ENCODE measurements around the gene CTLA4. TPM values are rescaled to one million over a fixed set of nuclear protein-coding genes. Genes with fewer than 3 reads are reported as not detected.

Gene CTLA4
- total RNA-seq, 4 donors from 2014 or later: 2.5 TPM; not detected in 3

GRCh38 chr2:203889944-203890343 lies 22.4 kb downstream of the CTLA4 start:
- Histone ChIP-seq H3K36me3 (no peaks in the 10 kb centered on the region), H3K4me1 (peaks cover 0 to 4% (median 0%) of the 10 kb centered on the region in 4 donors), H3K27me3 (no peaks in the 10 kb centered on the region), H3K9me3 (no peaks in the 10 kb centered on the region), H3K27ac (no peak overlapping the region), H3K4me3 (no peak overlapping the region)
- no peak for TF ChIP-seq EP300 (IDR thresholded peaks at IDR 0.05; ENCODE audit: low read depth)
- no peak for TF ChIP-seq POLR2A (IDR thresholded peaks at IDR 0.05)
- no peak for TF ChIP-seq POLR2AphosphoS5 (IDR thresholded peaks at IDR 0.05)
- TF ChIP-seq CTCF (IDR thresholded peaks at IDR 0.05): no peak
- no peak for DNase-seq
- in situ Hi-C loops (cut with MboI; ENCODE audit: low pct_ligation_motif_present in 1 of 4, low pct_unique_long_range_greater_than_20kb in 1 of 4, low sequenced_read_pairs in 3 of 4): no loop called here
- 76 to 86% methylated on average over 1 of the region's 1 CpG for WGBS, 2 donors (ENCODE audit: low coverage in 1 of 2)
- intact Hi-C loops (cut with DNase I; ENCODE audit: low total_unique reads): no loop called here

- H3K36me3 ChIP-seq: no peaks in the 10 kb centered on the region
- H3K27ac ChIP-seq: no peak overlapping the region
- TF ChIP-seq EP300 (IDR thresholded peaks at IDR 0.05; ENCODE audit: low read depth) (no peak), CTCF (IDR thresholded peaks at IDR 0.05) (no peak), POLR2A (IDR thresholded peaks at IDR 0.05) (no peak)
- peaks cover 0 to 4% (median 0%) of the 10 kb centered on the region in 4 donors for H3K4me1 ChIP-seq
- no peak for DNase-seq
- no peak overlapping the region for H3K4me3 ChIP-seq
- 94 to 100% methylated on average over 1 of the region's 1 CpG for WGBS, 2 donors (ENCODE audit: low coverage in 1 of 2)
- no peaks in the 10 kb centered on the region for H3K27me3 ChIP-seq
- H3K9me3 ChIP-seq: no peaks in the 10 kb centered on the region
- in situ Hi-C loops (cut with MboI; ENCODE audit: low pct_ligation_motif_present in 1 of 4, low pct_unique_long_range_greater_than_20kb in 1 of 4, low sequenced_read_pairs in 3 of 4): no loop called here
- intact Hi-C loops (cut with DNase I; ENCODE audit: low total_unique reads): no loop called here
These were observed 23.2 kb downstream of the CTLA4 start for GRCh38 chr2:203890733-203891132.

GRCh38 chr2:203891474-203891873 lies 23.9 kb downstream of the CTLA4 start:
- H3K4me3 ChIP-seq: no peak overlapping the region
- TF ChIP-seq EP300 (IDR thresholded peaks at IDR 0.05; ENCODE audit: low read depth): no peak
- no peak for TF ChIP-seq POLR2AphosphoS5 (IDR thresholded peaks at IDR 0.05)
- no peak for TF ChIP-seq CTCF (IDR thresholded peaks at IDR 0.05)
- TF ChIP-seq POLR2A (IDR thresholded peaks at IDR 0.05): no peak
- DNase-seq: no peak
- H3K27me3 ChIP-seq: no peaks in the 10 kb centered on the region
- peaks cover 0 to 4% (median 0%) of the 10 kb centered on the region in 4 donors for H3K4me1 ChIP-seq
- intact Hi-C loops (cut with DNase I; ENCODE audit: low total_unique reads) (no loop called here), in situ Hi-C loops (cut with MboI; ENCODE audit: low pct_ligation_motif_present in 1 of 4, low pct_unique_long_range_greater_than_20kb in 1 of 4, low sequenced_read_pairs in 3 of 4) (no loop called here)
- H3K27ac ChIP-seq: no peak overlapping the region
- 83 to 97% methylated on average over 2 of the region's 2 CpGs for WGBS, 2 donors (ENCODE audit: low coverage in 1 of 2)
- H3K9me3 ChIP-seq: no peaks in the 10 kb centered on the region
- no peaks in the 10 kb centered on the region for H3K36me3 ChIP-seq

GRCh38 chr2:203892207-203892606 lies 24.6 kb downstream of the CTLA4 start:
- in situ Hi-C loops (cut with MboI; ENCODE audit: low pct_ligation_motif_present in 1 of 4, low pct_unique_long_range_greater_than_20kb in 1 of 4, low sequenced_read_pairs in 3 of 4) (no loop called here), intact Hi-C loops (cut with DNase I; ENCODE audit: low total_unique reads) (no loop called here)
- Histone ChIP-seq H3K27ac (no peak overlapping the region), H3K9me3 (no peaks in the 10 kb centered on the region), H3K4me3 (no peak overlapping the region), H3K36me3 (no peaks in the 10 kb centered on the region), H3K4me1 (peaks cover 0 to 2% (median 0%) of the 10 kb centered on the region in 4 donors), H3K27me3 (no peaks in the 10 kb centered on the region)
- TF ChIP-seq POLR2A (IDR thresholded peaks at IDR 0.05) (no peak), CTCF (IDR thresholded peaks at IDR 0.05) (no peak), EP300 (IDR thresholded peaks at IDR 0.05; ENCODE audit: low read depth) (no peak), POLR2AphosphoS5 (IDR thresholded peaks at IDR 0.05) (no peak)
- DNase-seq: no peak
- WGBS, 2 donors (ENCODE audit: low coverage in 1 of 2): 90 to 94% methylated on average over 3 to 4 of the region's 4 CpGs
